Thyroid gland (tissue), 4 donors: ENCODE results near the gene INPP5D. TPM values are rescaled to one million over a fixed set of nuclear protein-coding genes. Genes with fewer than 3 reads are reported as not detected.

ENCODE experiments used
- DNase-seq, 2 donors: peaks; one replicate each; pipeline ENCODE4 v3.0.0-alpha.2; 2019
- H3K27ac ChIP-seq, 3 donors: fragments of 200-600 bp; sonication (generic); 1 replicate in 2 of 3; 2 replicates in 1 of 3; pipeline ENCODE4 v1.5.1; 2016 to 2019; ENCODE audit warnings: mild to moderate bottlenecking in 1 of 3, moderate library complexity in 1 of 3
- H3K27me3 ChIP-seq: fragments of 200-600 bp; sonication (generic); one replicate; pipeline ENCODE4 v1.5.1; 2019
- H3K36me3 ChIP-seq, 2 donors: fragments of 200-600 bp; sonication (generic); one replicate each; pipeline ENCODE4 v1.5.1; 2016 to 2019
- H3K4me1 ChIP-seq, 2 donors: fragments of 200-600 bp; sonication (generic); one replicate each; pipeline ENCODE4 v1.5.1; 2017 to 2019
- H3K4me3 ChIP-seq, 3 donors: fragments of 200-600 bp; sonication (generic); replicated peaks in 1 of 3; 1 replicate in 2 of 3; 2 replicates in 1 of 3; pipeline ENCODE4 v1.5.1; 2016; ENCODE audit warnings: mild to moderate bottlenecking in 1 of 3
- H3K9me3 ChIP-seq: fragments of 200-600 bp; sonication (generic); one replicate; pipeline ENCODE4 v1.5.1; 2017
- CTCF ChIP-seq, 6 experiments: fragments of 200-600 bp in 3 of 6; fragments of 450-650 bp in 3 of 6; sonication (generic) in 3 of 6; IDR thresholded peaks; one replicate each; pipeline ENCODE4 v1.5.1; 2016 to 2019; ENCODE audit warnings: antibody characterized with exemption in 6 of 6, mild to moderate bottlenecking in 2 of 6, inconsistent platforms in 1 of 6, moderate library complexity in 1 of 6
- POLR2A ChIP-seq, 2 donors: fragments of 450-650 bp; IDR thresholded peaks; one replicate each; pipeline ENCODE4 v1.6.1; 2017; ENCODE audit warnings: antibody characterized with exemption in 2 of 2, mild to moderate bottlenecking in 2 of 2, moderate library complexity in 1 of 2
- WGBS, 2 donors: methylation state at CpG; one replicate each; pipeline ENCODE4 v1.1.5; 2017; 5-methylcytosine and 5-hydroxymethylcytosine counted together
- intact Hi-C: fragments of 100-400 bp; cut with DNase I; formaldehyde crosslinking; loops from one replicate; pipeline ENCODE4 v1.15.1; 2023
- total RNA-seq, 4 donors: library from RNA; depleted of rRNA; stranded (reverse); fragments of >200 nt; gene quantifications; one replicate each; pipeline ENCODE4 v1.2.3, GENCODE V29; 2016

The INPP5D gene
- total RNA-seq, 4 donors from 2014 or later: 7.1 to 13.4 (median 10.5) TPM

GRCh38 chr2:233161730-233162129, 101.6 kb downstream of the INPP5D start:
- Histone ChIP-seq H3K27ac (no peak overlapping the region), H3K27me3 (no peaks in the 10 kb centered on the region), H3K4me1 (no peaks in the 10 kb centered on the region), H3K36me3 (no peaks in the 10 kb centered on the region), H3K4me3 (no peak overlapping the region), H3K9me3 (no peaks in the 10 kb centered on the region)
- intact Hi-C loops: no loop called here
- WGBS, 2 donors: 85 to 88% methylated on average over 8 to 11 of the region's 11 CpGs
- DNase-seq: no peak
- TF ChIP-seq CTCF (IDR thresholded peaks at IDR 0.05) (no peak), POLR2A (IDR thresholded peaks at IDR 0.05) (no peak)

DNA sequence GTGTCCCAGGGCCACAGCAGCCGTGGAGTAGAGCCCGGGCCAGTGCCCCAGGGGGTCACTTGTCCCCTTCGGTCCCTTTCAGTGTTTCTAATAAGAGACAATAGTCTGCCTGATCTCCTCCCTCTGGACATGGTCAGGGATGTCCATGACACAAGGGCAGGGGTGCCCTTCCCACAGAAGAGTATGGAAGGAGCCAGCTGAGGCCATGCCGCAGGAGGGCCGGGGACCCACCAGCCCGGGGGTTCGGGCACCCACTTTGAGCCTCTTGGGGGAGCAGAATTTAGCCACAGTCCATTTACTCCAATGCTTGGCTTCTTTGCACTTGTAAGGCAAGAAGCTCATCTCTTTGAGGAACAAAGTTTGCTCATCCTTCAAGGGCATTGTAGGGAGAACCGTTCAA, 102.6 kb downstream of the INPP5D start:
- Histone ChIP-seq H3K9me3 (no peaks in the 10 kb centered on the region), H3K4me3 (no peak overlapping the region), H3K36me3 (no peaks in the 10 kb centered on the region), H3K27me3 (no peaks in the 10 kb centered on the region), H3K27ac (no peak overlapping the region), H3K4me1 (no peaks in the 10 kb centered on the region)
- intact Hi-C loops: no loop called here
- TF ChIP-seq POLR2A (IDR thresholded peaks at IDR 0.05) (no peak), CTCF (IDR thresholded peaks at IDR 0.05) (no peak)
- WGBS, 2 donors: 75 to 88% methylated on average over 8 of the region's 8 CpGs
- no peak for DNase-seq

DNA sequence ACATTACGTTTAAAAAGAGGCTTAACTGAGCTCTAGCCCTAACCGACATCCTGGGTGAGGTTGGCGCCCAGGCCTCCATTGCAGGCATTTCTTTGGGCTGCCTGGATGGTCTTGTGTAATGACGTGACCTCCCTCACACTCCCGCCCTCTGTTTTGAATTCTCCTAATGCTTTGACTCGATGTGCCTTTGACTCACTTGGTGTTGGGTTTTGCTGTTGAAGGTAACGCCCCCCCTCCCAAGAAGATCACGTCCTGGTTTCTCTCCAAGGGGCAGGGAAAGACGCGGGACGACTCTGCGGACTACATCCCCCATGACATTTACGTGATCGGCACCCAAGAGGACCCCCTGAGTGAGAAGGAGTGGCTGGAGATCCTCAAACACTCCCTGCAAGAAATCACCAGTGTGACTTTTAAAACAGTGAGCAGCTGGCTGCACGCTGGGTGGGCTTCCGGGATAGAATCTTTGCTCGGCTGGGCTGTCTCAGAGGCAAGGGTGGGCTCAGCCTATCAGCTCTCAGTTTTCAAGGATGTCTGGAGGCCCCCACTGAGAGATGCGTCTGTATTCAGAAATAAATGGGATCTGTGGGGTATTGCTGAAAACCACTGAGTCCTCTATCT, 103.5 kb downstream of the INPP5D start:
- no peaks in the 10 kb centered on the region for H3K36me3 ChIP-seq
- 80 to 82% methylated on average over 18 of the region's 18 CpGs for WGBS, 2 donors
- TF ChIP-seq CTCF (IDR thresholded peaks at IDR 0.05): no peak
- TF ChIP-seq POLR2A (IDR thresholded peaks at IDR 0.05): no peak
- no peak overlapping the region for H3K4me3 ChIP-seq
- no peaks in the 10 kb centered on the region for H3K9me3 ChIP-seq
- no peak for DNase-seq
- intact Hi-C loops: no loop called here
- H3K27ac ChIP-seq: no peak overlapping the region
- H3K4me1 ChIP-seq: no peaks in the 10 kb centered on the region
- no peaks in the 10 kb centered on the region for H3K27me3 ChIP-seq

DNA sequence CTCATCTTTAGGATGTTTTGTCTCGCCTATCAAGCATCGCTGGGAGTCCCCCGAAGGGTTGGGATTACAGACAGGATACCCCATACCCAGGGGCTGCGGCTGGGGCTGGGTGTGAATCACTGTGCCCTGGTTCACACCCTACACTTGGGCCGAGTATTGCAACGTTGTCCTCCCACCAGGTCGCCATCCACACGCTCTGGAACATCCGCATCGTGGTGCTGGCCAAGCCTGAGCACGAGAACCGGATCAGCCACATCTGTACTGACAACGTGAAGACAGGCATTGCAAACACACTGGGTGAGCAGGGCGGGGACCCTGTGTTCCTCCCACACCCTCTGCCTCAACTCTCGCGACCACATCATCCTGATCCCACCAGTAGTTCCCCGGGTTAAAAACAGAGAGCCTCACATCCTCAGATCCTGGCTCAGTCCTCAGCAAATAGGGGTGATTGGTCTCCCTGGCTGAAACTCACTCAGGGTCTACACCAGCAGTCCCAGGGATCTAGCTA, 104.0 kb downstream of the INPP5D start:
- H3K4me3 ChIP-seq: no peak overlapping the region
- no peaks in the 10 kb centered on the region for H3K4me1 ChIP-seq
- 86 to 89% methylated on average over 16 to 17 of the region's 17 CpGs for WGBS, 2 donors
- H3K36me3 ChIP-seq: no peaks in the 10 kb centered on the region
- no peak for DNase-seq
- H3K27ac ChIP-seq: no peak overlapping the region
- TF ChIP-seq CTCF (IDR thresholded peaks at IDR 0.05) (no peak), POLR2A (IDR thresholded peaks at IDR 0.05) (no peak)
- H3K27me3 ChIP-seq: no peaks in the 10 kb centered on the region
- intact Hi-C loops: no loop called here
- H3K9me3 ChIP-seq: no peaks in the 10 kb centered on the region

DNA sequence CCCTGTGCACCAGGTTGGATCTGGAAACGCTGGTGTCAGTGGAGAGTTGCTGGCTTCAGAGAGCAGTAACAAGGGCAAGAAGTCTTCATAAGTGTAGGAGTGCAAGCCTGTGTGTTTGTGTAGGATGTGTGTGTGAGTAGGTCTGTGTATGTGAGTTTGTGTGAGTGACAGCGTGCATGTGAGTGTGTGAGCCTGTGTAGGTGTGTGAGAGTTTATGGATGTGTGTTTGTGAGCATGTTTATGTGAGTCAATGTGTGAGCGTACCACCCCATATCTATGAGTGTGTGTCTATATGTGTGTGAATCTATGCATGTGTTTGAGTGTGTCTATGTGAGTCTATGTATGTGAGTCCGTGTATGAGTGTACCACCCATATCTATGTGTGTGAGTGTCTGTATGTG, 104.8 kb downstream of the INPP5D start:
- no peaks in the 10 kb centered on the region for H3K36me3 ChIP-seq
- no peaks in the 10 kb centered on the region for H3K4me1 ChIP-seq
- H3K9me3 ChIP-seq: no peaks in the 10 kb centered on the region
- no peaks in the 10 kb centered on the region for H3K27me3 ChIP-seq
- WGBS, 2 donors: 77 to 81% methylated on average over 4 of the region's 4 CpGs
- H3K27ac ChIP-seq: no peak overlapping the region
- no peak overlapping the region for H3K4me3 ChIP-seq
- intact Hi-C loops: no loop called here
- TF ChIP-seq POLR2A (IDR thresholded peaks at IDR 0.05) (no peak), CTCF (IDR thresholded peaks at IDR 0.05) (no peak)
- no peak for DNase-seq
